ENCODE results near the gene CLCN4.

CLCN4 gene

GRCh38 chrX:10169175-10169574, 12.4 kb downstream of the CLCN4 start:
- no peak for DNase-seq

GRCh38 chrX:10171249-10171648, 14.5 kb downstream of the CLCN4 start:
- DNase-seq: no peak

- DNase-seq: no peak
Measured at GRCh38 chrX:10172877-10173276, 16.1 kb downstream of the CLCN4 start.

GRCh38 chrX:10173331-10173900, 16.6 kb downstream of the CLCN4 start:
- DNase-seq: no peak

GRCh38 chrX:10174051-10174450, 17.3 kb downstream of the CLCN4 start:
- DNase-seq: no peak

GRCh38 chrX:10174810-10175209, 18.0 kb downstream of the CLCN4 start:
- no peak for DNase-seq

GRCh38 chrX:10175319-10175871, 18.6 kb downstream of the CLCN4 start:
- no peak for DNase-seq

GRCh38 chrX:10176121-10177003, 19.6 kb downstream of the CLCN4 start:
- no peak for DNase-seq

- no peak for DNase-seq
Measured at GRCh38 chrX:10177004-10177396, 20.2 kb downstream of the CLCN4 start.

- no peak for DNase-seq
Measured at GRCh38 chrX:10177601-10178000, 20.8 kb downstream of the CLCN4 start.

- DNase-seq: no peak
Measured at GRCh38 chrX:10178866-10179463, 22.2 kb downstream of the CLCN4 start.

GRCh38 chrX:10183760-10184159, 27.0 kb downstream of the CLCN4 start:
- no peak for DNase-seq

GRCh38 chrX:10184411-10184810, 27.6 kb downstream of the CLCN4 start:
- no peak for DNase-seq

- no peak for DNase-seq
Measured at GRCh38 chrX:10186355-10186754, 29.6 kb downstream of the CLCN4 start.

- DNase-seq: no peak
Measured at GRCh38 chrX:10187421-10187820, 30.6 kb downstream of the CLCN4 start.

- DNase-seq: peak; percentile 59
Measured at GRCh38 chrX:10189317-10190268, 32.8 kb downstream of the CLCN4 start.

- DNase-seq: peak; percentile 72
Measured at GRCh38 chrX:10190367-10190766, 33.6 kb downstream of the CLCN4 start.

GRCh38 chrX:10193587-10193986, 36.8 kb downstream of the CLCN4 start:
- DNase-seq: no peak

- DNase-seq: no peak
Measured at GRCh38 chrX:10195425-10195824, 38.6 kb downstream of the CLCN4 start.

- no peak for DNase-seq
Measured at GRCh38 chrX:10195947-10196346, 39.2 kb downstream of the CLCN4 start.

GRCh38 chrX:10197279-10198210, 40.8 kb downstream of the CLCN4 start:
- DNase-seq: peak; percentile 89

Measured in NCI-H748 treated with DMSO at 0.1 percent for 48 hours (cell line).